ENCODE measurements around the gene SEMA5A.

GRCh38 chr5:9438596-9439354, 107.1 kb downstream of the SEMA5A start:
- TF ChIP-seq CTCF (IDR thresholded peaks at IDR 0.05) (no peak), POLR2A (IDR thresholded peaks at IDR 0.05) (no peak)
